Measurements from ENCODE around the gene SSNA1. TPM values are rescaled to one million over a fixed set of nuclear protein-coding genes. Genes with fewer than 3 reads are reported as not detected.

The SSNA1 gene
- total and polyA plus RNA-seq, 2 donors (not counting 1 experiment from before 2014, with no cell fraction given), result 53.6 to 129 TPM

GRCh38 chr9:137178201-137178938 is 10.1 kb upstream of the SSNA1 start:
- Histone ChIP-seq H2AFZ (ENCODE audit: insufficient read depth, low read depth, low read length, poor library complexity, severe bottlenecking) (no peak overlapping the region), H3K36me3 (replicated peaks in 1 of 2; ENCODE audit: control extremely low read depth in 1 of 2, control insufficient read depth in 1 of 2, extremely low read depth in 1 of 2, insufficient read depth in 2 of 2, low read length in 1 of 2) (peaks cover 0 to 47% of the 10 kb centered on the region in 2 experiments), H3K27ac (ENCODE audit: low read length in 2 of 2) (no peak overlapping the region), H3K4me2 (replicated peaks; ENCODE audit: low read depth, low read length, poor library complexity, severe bottlenecking) (no peak overlapping the region), H3K9ac (ENCODE audit: low read length) (no peak overlapping the region), H3K4me1 (ENCODE audit: control insufficient read depth in 2 of 2, insufficient read depth in 2 of 2, low read length in 2 of 2) (peaks cover 7 to 9% of the 10 kb centered on the region in 2 donors), H3K79me2 (ENCODE audit: control insufficient read depth, insufficient read depth, low read length) (no peaks in the 10 kb centered on the region), H4K20me1 (ENCODE audit: control insufficient read depth, insufficient read depth, low read length, poor library complexity, severe bottlenecking) (peaks cover 24% of the 10 kb centered on the region), H3K4me3 (ENCODE audit: control extremely low read depth in 1 of 5, extremely low read depth in 1 of 5, insufficient read depth in 1 of 5, low read depth in 2 of 5, low read length in 4 of 5) (no peak overlapping the region), H3K27me3 (replicated peaks in 1 of 4; ENCODE audit: control extremely low read depth in 1 of 4, control insufficient read depth in 3 of 4, insufficient read depth in 4 of 4, low read length in 3 of 4) (peaks cover 0 to under 1% (median 0%) of the 10 kb centered on the region in 4 experiments), H3K9me3 (ENCODE audit: control extremely low read depth in 1 of 3, control insufficient read depth in 2 of 3, insufficient read depth in 1 of 3, low read length in 2 of 3) (no peaks in the 10 kb centered on the region)
- Mint-ChIP-seq H3K4me1 (peaks cover 2% of the 10 kb centered on the region), H3K27me3 (no peaks in the 10 kb centered on the region), H3K9me3 (ENCODE audit: insufficient read depth) (no peaks in the 10 kb centered on the region), H3K4me3 (no peak overlapping the region), H3K27ac (no peak overlapping the region)
- no peak for DNase-seq
- 94% methylated on average over 23 of the region's 23 CpGs for WGBS (ENCODE audit: insufficient coverage)
- ATAC-seq (ENCODE audit: low read depth), result no peak
- intact Hi-C loops (cut with micrococcal nuclease), result no loop called here
- ChIA-PET CTCF (interaction anchor here (1.4 kb wide), 1 partner anchor 10 kb away, joined by 3 read pairs; the partner anchor contains the start of genes ANAPC2 and SSNA1), POLR2A (no interaction called here)
- TF ChIP-seq EZH2 (IDR thresholded peaks at IDR 0.05; ENCODE audit: borderline replicate concordance, insufficient read depth, low read depth, low read length, poor library complexity, severe bottlenecking) (no peak), CTCF (IDR thresholded peaks at IDR 0.05) (no peak)

- Mint-ChIP-seq H3K27me3 (no peaks in the 10 kb centered on the region), H3K4me1 (peaks cover 1% of the 10 kb centered on the region), H3K9me3 (ENCODE audit: insufficient read depth) (no peaks in the 10 kb centered on the region), H3K4me3 (no peak overlapping the region), H3K27ac (no peak overlapping the region)
- H4K20me1 ChIP-seq (ENCODE audit: control insufficient read depth, insufficient read depth, low read length, poor library complexity, severe bottlenecking), result peaks cover 32% of the 10 kb centered on the region
- H2AFZ ChIP-seq (ENCODE audit: insufficient read depth, low read depth, low read length, poor library complexity, severe bottlenecking), result no peak overlapping the region
- no peak for ATAC-seq (ENCODE audit: low read depth)
- no peak overlapping the region for H3K4me3 ChIP-seq (ENCODE audit: control extremely low read depth in 1 of 5, extremely low read depth in 1 of 5, insufficient read depth in 1 of 5, low read depth in 2 of 5, low read length in 4 of 5)
- ChIA-PET POLR2A (no interaction called here), CTCF (interaction anchor here (1.4 kb wide), 1 partner anchor 10 kb away, joined by 3 read pairs; the partner anchor contains the start of genes ANAPC2 and SSNA1)
- peaks cover 0 to 54% of the 10 kb centered on the region in 2 experiments for H3K36me3 ChIP-seq (replicated peaks in 1 of 2; ENCODE audit: control extremely low read depth in 1 of 2, control insufficient read depth in 1 of 2, extremely low read depth in 1 of 2, insufficient read depth in 2 of 2, low read length in 1 of 2)
- no peak for TF ChIP-seq CTCF (IDR thresholded peaks at IDR 0.05)
- no peak for TF ChIP-seq EZH2 (IDR thresholded peaks at IDR 0.05; ENCODE audit: borderline replicate concordance, insufficient read depth, low read depth, low read length, poor library complexity, severe bottlenecking)
- peaks cover 7 to 9% of the 10 kb centered on the region in 2 donors for H3K4me1 ChIP-seq (ENCODE audit: control insufficient read depth in 2 of 2, insufficient read depth in 2 of 2, low read length in 2 of 2)
- H3K27me3 ChIP-seq (replicated peaks in 1 of 4; ENCODE audit: control extremely low read depth in 1 of 4, control insufficient read depth in 3 of 4, insufficient read depth in 4 of 4, low read length in 3 of 4), result no peaks in the 10 kb centered on the region
- H3K27ac ChIP-seq (ENCODE audit: low read length in 2 of 2), result no peak overlapping the region
- intact Hi-C loops (cut with micrococcal nuclease), result no loop called here
- H3K9ac ChIP-seq (ENCODE audit: low read length), result no peak overlapping the region
- DNase-seq, result no peak
- 97% methylated on average over 19 of the region's 19 CpGs for WGBS (ENCODE audit: insufficient coverage)
- no peak overlapping the region for H3K4me2 ChIP-seq (replicated peaks; ENCODE audit: low read depth, low read length, poor library complexity, severe bottlenecking)
- no peaks in the 10 kb centered on the region for H3K79me2 ChIP-seq (ENCODE audit: control insufficient read depth, insufficient read depth, low read length)
- no peaks in the 10 kb centered on the region for H3K9me3 ChIP-seq (ENCODE audit: control extremely low read depth in 1 of 3, control insufficient read depth in 2 of 3, insufficient read depth in 1 of 3, low read length in 2 of 3)
These were observed 9.4 kb upstream of the SSNA1 start for GRCh38 chr9:137178939-137179630.
